NOMO-1 treated with dmso at 0.1 percent for 144 hours (cell line): ENCODE measurements around the gene HDAC4.

Source experiments
- DNase-seq: peaks from one replicate; lab custom pipeline; 2025; ENCODE audit not compliant: unreplicated experiment; lab: John Stamatoyannopoulos, UW

Gene HDAC4

GRCh38 chr2:239259603-239260298 is 141.1 kb downstream of the HDAC4 start:
- peak; percentile 56 for DNase-seq

- DNase-seq, result no peak
Observed at GRCh38 chr2:239259173-239259572, 141.6 kb downstream of the HDAC4 start.

GRCh38 chr2:239258248-239258647 is 142.6 kb downstream of the HDAC4 start:
- no peak for DNase-seq

GRCh38 chr2:239257511-239257937 is 143.3 kb downstream of the HDAC4 start:
- DNase-seq, result peak; percentile 93

- DNase-seq, result no peak
Observed at GRCh38 chr2:239256350-239256743, 144.5 kb downstream of the HDAC4 start.

GRCh38 chr2:239255628-239256349 is 145.0 kb downstream of the HDAC4 start:
- DNase-seq, result no peak

GRCh38 chr2:239255218-239255617 is 145.6 kb downstream of the HDAC4 start:
- peak; percentile 48 for DNase-seq

GRCh38 chr2:239253701-239254436 is 147.0 kb downstream of the HDAC4 start:
- DNase-seq, result no peak

GRCh38 chr2:239253264-239253663 is 147.6 kb downstream of the HDAC4 start:
- DNase-seq, result peak; percentile 39

- DNase-seq, result no peak
Observed at GRCh38 chr2:239252801-239253200, 148.0 kb downstream of the HDAC4 start.

GRCh38 chr2:239252393-239252792 is 148.4 kb downstream of the HDAC4 start:
- no peak for DNase-seq

- no peak for DNase-seq
Observed at GRCh38 chr2:239251971-239252370, 148.8 kb downstream of the HDAC4 start.

GRCh38 chr2:239250216-239251081 is 150.4 kb downstream of the HDAC4 start:
- DNase-seq, result no peak

GRCh38 chr2:239249776-239250175 is 151.0 kb downstream of the HDAC4 start:
- DNase-seq, result no peak

- DNase-seq, result no peak
Observed at GRCh38 chr2:239249048-239249447, 151.8 kb downstream of the HDAC4 start.

GRCh38 chr2:239247401-239248245 is 153.2 kb downstream of the HDAC4 start:
- no peak for DNase-seq

GRCh38 chr2:239246723-239247122 is 154.1 kb downstream of the HDAC4 start:
- DNase-seq, result no peak

GRCh38 chr2:239245872-239246721 is 154.7 kb downstream of the HDAC4 start:
- no peak for DNase-seq

- DNase-seq, result no peak
Observed at GRCh38 chr2:239245107-239245506, 155.7 kb downstream of the HDAC4 start.
